Activated gamma-delta T cell (primary cell): Measurements from ENCODE around the gene TSPO2.
"Not testable (repeated sequence)": the region's sequence is repeated elsewhere in the genome, so short reads cannot be mapped to it uniquely, and the experiment has no call there.

Experiments
- DNase-seq: peaks from one replicate; lab custom pipeline; 2025; lab: John Stamatoyannopoulos, UW
- total RNA-seq, 2 donors: gene quantifications; one replicate each; lab custom pipeline; 2026; lab: John Stamatoyannopoulos, UW

TSPO2 gene
- total RNA-seq: 0 reads per million in 2 donors

GRCh38 chr6:41042226-41043055, at the start of gene TSPO2:
Gene TSPO2 (plus strand): TSS chr6:41042467. CDS start chr6:41042986, 519 bp downstream.
- no peak for DNase-seq

- no peak for DNase-seq
These were observed 49.5 kb upstream of the TSPO2 start for GRCh38 chr6:40992746-40993145.

- no peak for DNase-seq
These were observed 45.6 kb upstream of the TSPO2 start for GRCh38 chr6:40996591-40997233.

GRCh38 chr6:40997234-40997957, 44.9 kb upstream of the TSPO2 start:
- no peak for DNase-seq

GRCh38 chr6:40998661-40999060, 43.6 kb upstream of the TSPO2 start:
- DNase-seq: no peak

- DNase-seq: no peak
These were observed 42.7 kb upstream of the TSPO2 start for GRCh38 chr6:40999569-40999968.

GRCh38 chr6:41000248-41000647, 42.0 kb upstream of the TSPO2 start:
- no peak for DNase-seq

GRCh38 chr6:41002168-41002567, 40.1 kb upstream of the TSPO2 start:
- no peak for DNase-seq

- DNase-seq: not testable (repeated sequence)
These were observed 36.0 kb upstream of the TSPO2 start for GRCh38 chr6:41006217-41006616.

GRCh38 chr6:41006980-41007379, 35.3 kb upstream of the TSPO2 start:
- DNase-seq: not testable (repeated sequence)

- no peak for DNase-seq
These were observed 34.3 kb upstream of the TSPO2 start for GRCh38 chr6:41008011-41008410.

GRCh38 chr6:41009669-41010068, 32.6 kb upstream of the TSPO2 start:
- DNase-seq: no peak

- DNase-seq: no peak
These were observed 30.6 kb upstream of the TSPO2 start for GRCh38 chr6:41011673-41012072.

- DNase-seq: no peak
These were observed 28.7 kb upstream of the TSPO2 start for GRCh38 chr6:41013466-41014153.

GRCh38 chr6:41014780-41015179, 27.5 kb upstream of the TSPO2 start:
- no peak for DNase-seq

- not testable (repeated sequence) for DNase-seq
These were observed 26.4 kb upstream of the TSPO2 start for GRCh38 chr6:41015860-41016259.

GRCh38 chr6:41017663-41018062, 24.6 kb upstream of the TSPO2 start:
- no peak for DNase-seq

GRCh38 chr6:41021832-41022231, 20.4 kb upstream of the TSPO2 start:
- no peak for DNase-seq

- DNase-seq: no peak
These were observed 20.0 kb upstream of the TSPO2 start for GRCh38 chr6:41022294-41022693.

GRCh38 chr6:41023114-41023513, 19.2 kb upstream of the TSPO2 start:
- DNase-seq: no peak

GRCh38 chr6:41025966-41026530, 16.2 kb upstream of the TSPO2 start:
- no peak for DNase-seq

GRCh38 chr6:41027241-41027640, 15.0 kb upstream of the TSPO2 start:
- DNase-seq: no peak
